GM12878 (cell line): Measurements from ENCODE around the gene PAPPA.

ENCODE experiments used
- EZH2 ChIP-seq: IDR thresholded peaks from 2 replicates; pipeline ENCODE4 v1.6.1; 2012; ENCODE audit warnings: low read depth, mild to moderate bottlenecking, control low read depth, inconsistent platforms, low read length, borderline replicate concordance; ENCODE audit not compliant: control insufficient read depth
- POLR2A ChIP-seq: IDR thresholded peaks from 2 replicates; pipeline ENCODE4 v1.6.1; 2011; ENCODE audit warnings: low read depth, mild to moderate bottlenecking, low read length
- ZNF274 ChIP-seq: IDR thresholded peaks from one replicate; pipeline ENCODE4 v1.8.0; 2011; ENCODE audit not compliant: insufficient read length, insufficient read depth
- TF ChIP-seq, protein P1 (sequence below), 3 experiments: IDR thresholded peaks in 2 of 3; conservative IDR thresholded peaks in 1 of 3; 2 replicates each; pipeline ENCODE4 v1.5.1; 2011; ENCODE audit warnings: low read depth in 3 of 3, low read length in 3 of 3, mild to moderate bottlenecking in 3 of 3, control low read depth in 2 of 3, moderate library complexity in 2 of 3, inconsistent platforms in 1 of 3, mixed read lengths in 1 of 3; ENCODE audit not compliant: control insufficient read depth in 2 of 3, insufficient read depth in 1 of 3; ENCODE audit errors: extremely low read depth in 1 of 3

DNA sequence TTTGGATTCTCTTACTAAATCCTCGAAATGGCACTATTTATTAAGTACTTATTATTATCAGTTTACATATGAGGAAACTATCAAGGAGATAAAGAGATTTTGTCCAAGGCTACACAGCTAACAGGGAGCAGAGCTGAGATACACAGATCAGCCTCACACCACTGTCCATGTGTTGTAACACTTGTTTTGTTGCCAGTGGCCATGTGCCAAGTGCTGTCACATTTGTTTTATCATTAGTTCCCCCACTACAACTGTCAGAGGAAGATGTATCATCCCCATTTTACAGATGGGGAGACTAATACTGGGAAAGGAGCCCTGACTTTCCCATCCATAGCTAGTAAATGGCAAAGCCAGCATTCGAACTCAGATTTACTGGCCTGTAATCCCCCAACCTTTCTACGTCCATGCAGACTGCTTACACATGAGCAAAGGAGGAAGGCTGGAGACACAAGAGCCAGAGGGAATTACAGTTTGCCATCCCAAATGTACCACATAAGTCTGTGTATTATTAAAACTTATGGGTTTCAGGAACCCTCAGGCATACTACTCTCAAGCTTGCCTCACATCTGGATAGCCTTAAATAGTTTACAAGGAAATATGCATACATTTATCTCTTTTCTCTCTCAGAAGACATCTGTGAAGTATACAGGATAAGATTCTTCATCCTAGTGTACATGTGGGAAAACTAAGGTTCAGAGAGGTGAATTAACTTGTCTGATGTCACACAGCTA lies 25.1 kb downstream of the PAPPA start:
- no peak for TF ChIP-seq POLR2A
- TF ChIP-seq, protein P1, sequence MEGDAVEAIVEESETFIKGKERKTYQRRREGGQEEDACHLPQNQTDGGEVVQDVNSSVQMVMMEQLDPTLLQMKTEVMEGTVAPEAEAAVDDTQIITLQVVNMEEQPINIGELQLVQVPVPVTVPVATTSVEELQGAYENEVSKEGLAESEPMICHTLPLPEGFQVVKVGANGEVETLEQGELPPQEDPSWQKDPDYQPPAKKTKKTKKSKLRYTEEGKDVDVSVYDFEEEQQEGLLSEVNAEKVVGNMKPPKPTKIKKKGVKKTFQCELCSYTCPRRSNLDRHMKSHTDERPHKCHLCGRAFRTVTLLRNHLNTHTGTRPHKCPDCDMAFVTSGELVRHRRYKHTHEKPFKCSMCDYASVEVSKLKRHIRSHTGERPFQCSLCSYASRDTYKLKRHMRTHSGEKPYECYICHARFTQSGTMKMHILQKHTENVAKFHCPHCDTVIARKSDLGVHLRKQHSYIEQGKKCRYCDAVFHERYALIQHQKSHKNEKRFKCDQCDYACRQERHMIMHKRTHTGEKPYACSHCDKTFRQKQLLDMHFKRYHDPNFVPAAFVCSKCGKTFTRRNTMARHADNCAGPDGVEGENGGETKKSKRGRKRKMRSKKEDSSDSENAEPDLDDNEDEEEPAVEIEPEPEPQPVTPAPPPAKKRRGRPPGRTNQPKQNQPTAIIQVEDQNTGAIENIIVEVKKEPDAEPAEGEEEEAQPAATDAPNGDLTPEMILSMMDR (IDR thresholded peaks at IDR 0.05 in 2 of 3, conservative IDR thresholded peaks at IDR 0.05 in 1 of 3; ENCODE audit: control insufficient read depth in 2 of 3, extremely low read depth in 1 of 3, insufficient read depth in 1 of 3, low read depth in 3 of 3, low read length in 3 of 3), result no peak
- no peak for TF ChIP-seq EZH2
- no peak for TF ChIP-seq ZNF274
